ENCODE results near the gene SCUBE2. TPM values are rescaled to one million over a fixed set of nuclear protein-coding genes. Genes with fewer than 3 reads are reported as not detected.

The SCUBE2 gene
- total and polyA plus RNA-seq, 3 experiments from 2014 or later = 0.47 TPM; not detected in 2

- Mint-ChIP-seq H3K36me3 (peaks cover 0 to 7% (median 5%) of the 10 kb centered on the region in 3 donors), H3K27me3 (no peaks in the 10 kb centered on the region), H3K4me1 (no peaks in the 10 kb centered on the region), H3K9me3 (no peaks in the 10 kb centered on the region), H3K27ac (no peak overlapping the region), H3K4me3 (no peak overlapping the region)
- Histone ChIP-seq H3K9me3 (ENCODE audit: low read length) (no peaks in the 10 kb centered on the region), H3K27me3 (ENCODE audit: insufficient read depth, low read length, poor library complexity, severe bottlenecking) (no peaks in the 10 kb centered on the region), H3K4me3 (ENCODE audit: low read length) (no peak overlapping the region), H3K27ac (ENCODE audit: low read depth, low read length) (no peak overlapping the region), H3K4me1 (ENCODE audit: insufficient read depth, low read length) (no peaks in the 10 kb centered on the region), H3K36me3 (ENCODE audit: insufficient read depth, low read length) (no peaks in the 10 kb centered on the region)
- CTCF ChIA-PET = no interaction called here
- no peak for DNase-seq
- POLR2A ChIA-PET = no interaction called here
Measured at GRCh38 chr11:8971924-8972316, 119.5 kb downstream of the SCUBE2 start.

DNA sequence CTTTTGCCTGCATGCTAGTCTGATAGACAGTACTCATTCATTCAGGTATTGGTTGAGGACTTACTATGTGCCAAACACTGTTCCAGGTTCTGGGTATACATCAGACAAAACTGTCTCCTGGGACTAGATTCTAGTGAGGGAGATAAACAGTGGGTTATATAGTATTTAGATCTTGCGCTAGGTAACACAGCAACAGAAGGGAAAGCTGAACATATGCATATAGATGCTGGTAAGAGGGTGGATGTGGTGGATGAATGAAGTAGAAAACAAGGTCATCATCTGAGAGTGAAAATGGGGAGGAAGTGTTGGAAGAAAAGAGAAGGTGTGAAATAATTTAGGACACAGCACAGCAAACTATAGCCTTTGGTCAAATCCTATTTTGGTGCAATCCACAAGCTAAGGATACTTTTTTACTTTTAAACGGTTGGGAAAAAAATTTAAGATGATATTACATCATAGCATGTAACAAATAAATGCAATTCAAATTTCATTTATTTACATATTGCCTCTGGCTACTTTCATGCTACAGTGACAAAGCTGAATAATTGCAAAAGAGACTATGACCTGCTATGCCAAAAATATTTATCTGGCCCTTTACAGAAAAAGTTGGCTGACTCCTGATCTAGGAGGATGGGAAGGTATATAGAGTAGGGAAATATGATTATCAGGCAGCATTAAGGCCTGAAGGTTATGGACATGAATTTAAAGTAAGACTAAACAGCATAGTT, 120.0 kb downstream of the SCUBE2 start:
- peaks cover 0 to 7% (median 5%) of the 10 kb centered on the region in 3 donors for H3K36me3 Mint-ChIP-seq
- no peak overlapping the region for H3K27ac Mint-ChIP-seq
- Histone ChIP-seq H3K9me3 (ENCODE audit: low read length) (no peaks in the 10 kb centered on the region), H3K4me3 (ENCODE audit: low read length) (no peak overlapping the region), H3K27ac (ENCODE audit: low read depth, low read length) (no peak overlapping the region), H3K36me3 (ENCODE audit: insufficient read depth, low read length) (no peaks in the 10 kb centered on the region), H3K4me1 (ENCODE audit: insufficient read depth, low read length) (no peaks in the 10 kb centered on the region), H3K27me3 (ENCODE audit: insufficient read depth, low read length, poor library complexity, severe bottlenecking) (no peaks in the 10 kb centered on the region)
- ChIA-PET POLR2A (no interaction called here), CTCF (no interaction called here)
- no peaks in the 10 kb centered on the region for H3K27me3 Mint-ChIP-seq
- no peaks in the 10 kb centered on the region for H3K9me3 Mint-ChIP-seq
- H3K4me3 Mint-ChIP-seq = no peak overlapping the region
- no peaks in the 10 kb centered on the region for H3K4me1 Mint-ChIP-seq
- DNase-seq = no peak

Other genes with a start within 250 kb of the SCUBE2 start
- gene AKIP1, start 180.4 kb downstream of the SCUBE2 start, total RNA-seq = 10 to 100 TPM; 24.0 to 26.9 TPM
- gene AKIP1, start 180.4 kb downstream of the SCUBE2 start, polyA plus RNA-seq = 16.3 TPM
- gene C11orf16, start 158.7 kb downstream of the SCUBE2 start, total RNA-seq = not detected
- gene C11orf16, start 158.7 kb downstream of the SCUBE2 start, polyA plus RNA-seq = not detected
- not detected for gene ASCL3, start 148.6 kb downstream of the SCUBE2 start, total RNA-seq
- not detected for gene ASCL3, start 148.6 kb downstream of the SCUBE2 start, polyA plus RNA-seq
- gene TMEM9B, start 127.2 kb downstream of the SCUBE2 start, total RNA-seq = 10 to 100 TPM; 31.3 to 32.7 TPM
- 113 TPM for gene TMEM9B, start 127.2 kb downstream of the SCUBE2 start, polyA plus RNA-seq
- gene NRIP3, start 87.6 kb downstream of the SCUBE2 start, total RNA-seq = 1 to 10 TPM; 1.4 to 2.2 TPM
- gene NRIP3, start 87.6 kb downstream of the SCUBE2 start, polyA plus RNA-seq = 0.10 TPM
- 10 to 100 TPM; 25.8 to 27.9 TPM for gene DENND5A, start 173.8 kb upstream of the SCUBE2 start, total RNA-seq
- gene DENND5A, start 173.8 kb upstream of the SCUBE2 start, polyA plus RNA-seq = 13.1 TPM
- gene TMEM41B, start 223.0 kb upstream of the SCUBE2 start, total RNA-seq = 10 to 100 TPM; 21.1 to 24.9 TPM
- gene TMEM41B, start 223.0 kb upstream of the SCUBE2 start, polyA plus RNA-seq = 11.3 TPM

Measured in CD8-positive, alpha-beta memory T cell (primary cell).